ENCODE measurements around the gene IGSF3. TPM values are rescaled to one million over a fixed set of nuclear protein-coding genes. Genes with fewer than 3 reads are reported as not detected.
"Not testable (repeated sequence)": the region's sequence is repeated elsewhere in the genome, so short reads cannot be mapped to it uniquely, and the experiment has no call there.

IGSF3 gene
- total RNA-seq, 1 donor from 2014 or later, result 15.8 TPM

GRCh38 chr1:116572099-116572498 is 95.4 kb downstream of the IGSF3 start:
- intact Hi-C loops (cut with DNase I), result loop anchor here (5.0 kb wide), 1 partner anchor 485 kb away; no protein-coding TSS in a partner anchor
- ATAC-seq, result no peak

GRCh38 chr1:116571215-116571919 is 96.2 kb downstream of the IGSF3 start:
- DNase-seq (ENCODE audit: missing footprints), result peak; percentile 65
- intact Hi-C loops (cut with DNase I), result loop anchor here (5.0 kb wide), 1 partner anchor 486 kb away; no protein-coding TSS in a partner anchor
- ATAC-seq, result no peak

More at GRCh38 chr1:116572099-116572498, 95.4 kb downstream of the IGSF3 start:
- DNase-seq (ENCODE audit: missing footprints), result no peak

- intact Hi-C loops (cut with DNase I), result loop anchor here (5.0 kb wide), 1 partner anchor 487 kb away; no protein-coding TSS in a partner anchor
- DNase-seq (ENCODE audit: missing footprints) (peak; percentile 97), ATAC-seq (peak; percentile 94)
Measured at GRCh38 chr1:116570358-116571214, 96.9 kb downstream of the IGSF3 start, which contains the start of gene CD58. Gene CD58 (minus strand): TSS chr1:116571026. CDS start chr1:116570972, 54 bp downstream.

- ATAC-seq, result peak; percentile 0
- DNase-seq (ENCODE audit: missing footprints), result peak; percentile 78
- intact Hi-C loops (cut with DNase I), result loop anchor here (5.0 kb wide), 1 partner anchor 487 kb away; no protein-coding TSS in a partner anchor
Measured at GRCh38 chr1:116569776-116570357, 97.7 kb downstream of the IGSF3 start.

GRCh38 chr1:116569381-116569670 is 98.2 kb downstream of the IGSF3 start:
- intact Hi-C loops (cut with DNase I), result no loop called here
- DNase-seq (ENCODE audit: missing footprints), result no peak
- ATAC-seq, result no peak

- intact Hi-C loops (cut with DNase I), result no loop called here
- DNase-seq (ENCODE audit: missing footprints), result no peak
- ATAC-seq, result no peak
Measured at GRCh38 chr1:116568662-116569380, 98.7 kb downstream of the IGSF3 start.

- ATAC-seq, result no peak
- intact Hi-C loops (cut with DNase I), result no loop called here
- no peak for DNase-seq (ENCODE audit: missing footprints)
Measured at GRCh38 chr1:116567790-116568661, 99.5 kb downstream of the IGSF3 start.

GRCh38 chr1:116565222-116565621 is 102.3 kb downstream of the IGSF3 start:
- DNase-seq (ENCODE audit: missing footprints) (no peak), ATAC-seq (no peak)
- intact Hi-C loops (cut with DNase I), result no loop called here

- no peak for ATAC-seq
- DNase-seq (ENCODE audit: missing footprints), result no peak
- intact Hi-C loops (cut with DNase I), result no loop called here
Measured at GRCh38 chr1:116564426-116564825, 103.1 kb downstream of the IGSF3 start.

- DNase-seq (ENCODE audit: missing footprints); intact Hi-C loops (cut with DNase I); ATAC-seq: not testable (repeated sequence)
Measured at GRCh38 chr1:116562465-116562864, 105.1 kb downstream of the IGSF3 start.

GRCh38 chr1:116561563-116561962 is 106.0 kb downstream of the IGSF3 start:
- intact Hi-C loops (cut with DNase I), result no loop called here
- ATAC-seq (no peak), DNase-seq (ENCODE audit: missing footprints) (no peak)

- intact Hi-C loops (cut with DNase I), result no loop called here
- ATAC-seq (no peak), DNase-seq (ENCODE audit: missing footprints) (no peak)
Measured at GRCh38 chr1:116560704-116561490, 106.6 kb downstream of the IGSF3 start.

- DNase-seq (ENCODE audit: missing footprints) (no peak), ATAC-seq (no peak)
- intact Hi-C loops (cut with DNase I), result no loop called here
Measured at GRCh38 chr1:116559304-116559761, 108.2 kb downstream of the IGSF3 start.

- ATAC-seq (no peak), DNase-seq (ENCODE audit: missing footprints) (no peak)
- intact Hi-C loops (cut with DNase I), result no loop called here
Measured at GRCh38 chr1:116558571-116558970, 109.0 kb downstream of the IGSF3 start.

- DNase-seq (ENCODE audit: missing footprints) (no peak), ATAC-seq (no peak)
- intact Hi-C loops (cut with DNase I), result no loop called here
Measured at GRCh38 chr1:116558140-116558549, 109.4 kb downstream of the IGSF3 start.

- no peak for DNase-seq (ENCODE audit: missing footprints)
- ATAC-seq, result no peak
- intact Hi-C loops (cut with DNase I), result no loop called here
Measured at GRCh38 chr1:116557323-116557878, 110.1 kb downstream of the IGSF3 start.

Measured in Right ventricle myocardium inferior (tissue), 1 donor.